Retinal pigment epithelial cell (primary cell): ENCODE measurements around the gene NTRK1.
A peak's percentile ranks its signal among the peaks of the same experiment; 100 is the strongest.

Source experiments
- DNase-seq: peaks from one replicate; pipeline ENCODE4 v3.0.0-alpha.2; 2010; ENCODE audit warnings: low read depth
- H3K4me3 ChIP-seq: 2 replicates; pipeline ENCODE4 v1.5.1; 2011; ENCODE audit warnings: mild to moderate bottlenecking, low read length, control low read depth, moderate library complexity
- CTCF ChIP-seq: conservative IDR thresholded peaks from 2 replicates; pipeline ENCODE4 v1.5.1; 2011; ENCODE audit warnings: low read depth, low read length, control low read depth, inconsistent platforms

The NTRK1 gene

GRCh38 chr1:156894711-156895454 lies 34.2 kb downstream of the NTRK1 start:
- no peak for TF ChIP-seq CTCF
- no peak for DNase-seq
- H3K4me3 ChIP-seq, result no peak overlapping the region

- DNase-seq, result no peak
- TF ChIP-seq CTCF, result no peak
- no peak overlapping the region for H3K4me3 ChIP-seq
Observed at GRCh38 chr1:156895455-156895812, 34.8 kb downstream of the NTRK1 start.

DNA sequence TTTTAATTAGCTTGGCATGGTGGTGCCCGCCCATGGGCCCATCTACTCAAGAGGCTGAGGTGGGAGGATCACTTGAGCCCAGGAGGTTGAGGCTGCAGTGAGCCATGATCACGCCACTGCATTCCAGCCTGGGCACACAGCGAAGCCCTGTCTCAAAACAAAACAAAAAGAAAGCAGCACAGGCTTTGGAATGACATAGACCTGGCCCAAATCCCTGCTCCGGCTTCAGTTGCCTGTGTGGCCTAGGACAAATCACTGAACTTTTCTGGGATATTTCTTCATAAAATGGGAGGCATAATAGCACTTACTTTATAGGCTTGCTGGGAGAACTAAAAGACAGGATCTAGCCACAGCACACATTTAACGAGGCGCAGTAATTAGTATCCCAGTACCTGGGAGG lies 35.3 kb downstream of the NTRK1 start:
- no peak for TF ChIP-seq CTCF
- H3K4me3 ChIP-seq, result no peak overlapping the region
- DNase-seq, result no peak

- no peak overlapping the region for H3K4me3 ChIP-seq
- peak; percentile 79 for DNase-seq
- no peak for TF ChIP-seq CTCF
Observed at GRCh38 chr1:156896490-156897033, 35.9 kb downstream of the NTRK1 start.

DNA sequence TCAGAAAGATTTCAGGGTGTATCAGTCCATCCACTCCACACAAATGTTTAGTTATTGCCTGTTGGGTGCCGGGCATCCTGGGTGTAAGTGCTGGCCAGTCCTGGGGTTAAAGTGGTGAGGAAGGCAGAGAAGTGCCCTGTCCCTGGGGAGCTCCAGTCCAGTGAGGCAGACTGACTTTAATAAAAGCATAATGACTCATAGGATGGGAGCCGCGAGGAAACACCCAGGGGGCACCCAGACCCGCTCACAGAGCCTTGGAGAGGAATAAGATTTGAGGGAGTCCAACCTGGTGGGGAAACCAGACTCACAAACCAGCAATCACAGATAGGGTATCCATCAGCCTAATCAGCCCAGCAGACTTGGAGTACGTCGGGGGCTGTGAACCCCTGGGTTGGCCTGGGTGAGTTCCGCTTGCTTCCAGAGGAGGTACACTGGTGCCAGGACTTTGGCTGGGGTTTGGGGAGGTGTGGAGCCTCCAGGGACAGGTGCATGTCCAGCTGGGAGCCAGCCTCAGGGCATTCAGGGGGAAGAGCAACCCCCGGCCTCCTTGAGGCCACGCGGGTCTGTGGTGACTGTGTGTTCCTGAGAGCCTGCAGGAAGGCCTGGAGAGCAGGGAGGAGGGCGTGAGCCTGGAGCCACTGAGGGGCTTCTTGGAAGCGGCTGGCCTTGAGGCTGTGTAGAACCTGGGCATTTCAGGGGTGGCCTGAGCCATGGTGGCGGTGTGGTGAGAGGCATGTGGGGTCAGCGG lies 36.6 kb downstream of the NTRK1 start:
- no peak overlapping the region for H3K4me3 ChIP-seq
- no peak for DNase-seq

GRCh38 chr1:156898161-156898566 lies 37.5 kb downstream of the NTRK1 start:
- TF ChIP-seq CTCF, result no peak
- no peak overlapping the region for H3K4me3 ChIP-seq
- DNase-seq, result no peak

More for the DNA sequence above, 36.6 kb downstream of the NTRK1 start:
- TF ChIP-seq CTCF, result no peak
